SH-SY5Y (cell line): ENCODE data around the gene ARID2.

Source experiments
- GATA2 ChIP-seq: IDR thresholded peaks from 2 replicates; pipeline ENCODE4 v1.6.1; 2011; ENCODE audit warnings: mild to moderate bottlenecking, low read depth, low read length
- GATA3 ChIP-seq: IDR thresholded peaks from 2 replicates; pipeline ENCODE4 v1.6.1; 2011; ENCODE audit warnings: low read depth, mild to moderate bottlenecking, low read length, moderate library complexity

DNA sequence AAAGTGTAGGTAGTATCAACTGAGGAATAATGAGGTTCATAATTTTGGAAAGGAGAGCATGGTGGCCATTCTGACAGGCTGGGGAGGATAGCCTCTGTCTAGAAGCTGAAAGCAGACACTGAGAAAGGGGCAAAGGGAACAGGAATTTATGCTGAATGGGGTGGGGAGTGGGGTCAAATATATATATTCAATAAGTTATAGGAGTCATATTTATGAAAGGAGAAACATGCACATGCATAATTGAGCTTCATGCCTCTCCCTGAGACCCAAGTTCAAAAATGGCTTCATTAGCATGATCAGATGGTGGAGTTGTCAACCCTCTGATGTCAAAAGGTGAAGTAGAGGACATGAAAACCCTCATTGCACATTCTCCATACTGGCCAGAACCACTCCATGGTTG, 33.9 kb upstream of the ARID2 start:
- TF ChIP-seq GATA2 (no peak), GATA3 (no peak)
